Neural cell (in vitro differentiated cells): ENCODE measurements around the gene ARHGAP10. TPM values are rescaled to one million over a fixed set of nuclear protein-coding genes. Genes with fewer than 3 reads are reported as not detected.

ENCODE experiments used
- H2AFZ ChIP-seq: fragments of 200-600, 300-800 bp; sonication (generic), shearing (Covaris generic); 2 replicates; pipeline ENCODE4 v1.6.0; 2014; ENCODE audit warnings: low read depth, mild to moderate bottlenecking, antibody characterized with exemption, low read length, moderate library complexity
- H3F3A ChIP-seq: fragments of 200-600 bp; shearing (Covaris generic); 2 replicates; pipeline ENCODE4 v1.6.1; 2016; ENCODE audit warnings: mild to moderate bottlenecking, moderate library complexity, mixed read lengths, antibody characterized with exemption, low read length; ENCODE audit not compliant: insufficient read depth, poor library complexity, severe bottlenecking
- H3K27ac ChIP-seq: fragments of 200-600, 300-800 bp; sonication (generic), shearing (Covaris generic); 2 replicates; pipeline ENCODE4 v1.5.1; 2014; ENCODE audit warnings: mild to moderate bottlenecking, low read length, moderate library complexity
- H3K27me3 ChIP-seq: fragments of 300-800, 200-600 bp; sonication (generic), shearing (Covaris generic); 2 replicates; pipeline ENCODE4 v1.6.0; 2014; ENCODE audit warnings: mild to moderate bottlenecking, low read depth, low read length, moderate library complexity; ENCODE audit not compliant: insufficient read depth
- H3K36me3 ChIP-seq: fragments of 300-800, 200-600 bp; sonication (generic), shearing (Covaris generic); 2 replicates; pipeline ENCODE4 v1.5.1; 2014; ENCODE audit warnings: mild to moderate bottlenecking, antibody characterized with exemption, low read length, moderate library complexity; ENCODE audit not compliant: insufficient read depth
- H3K4me2 ChIP-seq: fragments of 300-800, 200-600 bp; sonication (generic), shearing (Covaris generic); 2 replicates; pipeline ENCODE4 v1.6.0; 2014; ENCODE audit warnings: mild to moderate bottlenecking, low read length
- H3K4me3 ChIP-seq: fragments of 300-800, 200-600 bp; sonication (generic), shearing (Covaris generic); 2 replicates; pipeline ENCODE4 v1.5.1; 2014; ENCODE audit warnings: mild to moderate bottlenecking, low read length, moderate library complexity
- H3K79me2 ChIP-seq: fragments of 200-600 bp; shearing (Covaris generic); replicated peaks from 2 replicates; pipeline ENCODE4 v1.6.0; 2014; ENCODE audit warnings: mild to moderate bottlenecking, low read length, moderate library complexity; ENCODE audit not compliant: insufficient read depth
- H3K9ac ChIP-seq: fragments of 300-800, 200-600 bp; sonication (generic), shearing (Covaris generic); 2 replicates; pipeline ENCODE4 v1.6.1; 2016; ENCODE audit warnings: mild to moderate bottlenecking, low read length, mixed read lengths
- H3K9me2 ChIP-seq: fragments of 200-600 bp; shearing (Covaris generic); 2 replicates; pipeline ENCODE4 v1.6.1; 2016; ENCODE audit warnings: mild to moderate bottlenecking, low read length, mixed read lengths; ENCODE audit not compliant: insufficient read depth
- H3K9me3 ChIP-seq: fragments of 200-600, 300-800 bp; sonication (generic), shearing (Covaris generic); 2 replicates; pipeline ENCODE4 v1.6.1; 2016; ENCODE audit warnings: mild to moderate bottlenecking, mixed run types, low read length, moderate library complexity, mixed read lengths
- H4K20me1 ChIP-seq: fragments of 200-600 bp; shearing (Covaris generic); 2 replicates; pipeline ENCODE4 v1.6.1; 2016; ENCODE audit warnings: mild to moderate bottlenecking, mixed run types; ENCODE audit not compliant: insufficient read depth
- CTCF ChIP-seq: fragments of 450-650 bp; IDR thresholded peaks from 2 replicates; pipeline ENCODE4 v1.5.1; 2014; ENCODE audit warnings: antibody characterized with exemption, mild to moderate bottlenecking, moderate library complexity; ENCODE audit not compliant: poor library complexity, severe bottlenecking
- EP300 ChIP-seq: fragments of 450-650 bp; conservative IDR thresholded peaks from 2 replicates; pipeline ENCODE4 v1.6.1; 2014; ENCODE audit warnings: antibody characterized with exemption, mild to moderate bottlenecking, moderate library complexity; ENCODE audit not compliant: poor library complexity, severe bottlenecking
- EZH2 ChIP-seq: fragments of 200-600, 300-800 bp; shearing (Covaris generic), sonication (generic); IDR thresholded peaks from 2 replicates; pipeline ENCODE4 v1.6.1; 2014; ENCODE audit warnings: antibody characterized with exemption, low read length, borderline replicate concordance, mild to moderate bottlenecking; ENCODE audit not compliant: insufficient read depth, poor library complexity, severe bottlenecking
- MXI1 ChIP-seq: fragments of 450-650 bp; conservative IDR thresholded peaks from 2 replicates; pipeline ENCODE4 v1.6.1; 2014; ENCODE audit warnings: antibody characterized with exemption, mild to moderate bottlenecking; ENCODE audit not compliant: poor library complexity, severe bottlenecking
- POLR2AphosphoS5 ChIP-seq: IDR thresholded peaks from 2 replicates; pipeline ENCODE4 v1.6.1; 2012
- RAD21 ChIP-seq: fragments of 450-650 bp; conservative IDR thresholded peaks from 2 replicates; pipeline ENCODE4 v1.6.1; 2014; ENCODE audit warnings: antibody characterized with exemption, mild to moderate bottlenecking, moderate library complexity
- REST ChIP-seq: IDR thresholded peaks from 2 replicates; pipeline ENCODE4 v1.6.1; 2012; ENCODE audit warnings: borderline replicate concordance
- SMC3 ChIP-seq: fragments of 450-650 bp; conservative IDR thresholded peaks from 2 replicates; pipeline ENCODE4 v1.6.1; 2014; ENCODE audit warnings: antibody characterized with exemption, mild to moderate bottlenecking, moderate library complexity; ENCODE audit not compliant: poor library complexity
- TAF1 ChIP-seq: IDR thresholded peaks from 2 replicates; pipeline ENCODE4 v1.6.1; 2012; ENCODE audit warnings: low read depth
- polyA plus RNA-seq: library from polyadenylated mRNA; depleted of rRNA; stranded (reverse); fragments of >200 nt; gene quantifications from 2 replicates; pipeline ENCODE4 v1.2.3, GENCODE V29; 2014

ARHGAP10 gene
- polyA plus RNA-seq, 1 donor from 2014 or later: 1.2 TPM

- TF ChIP-seq SMC3: no peak
- no peak for TF ChIP-seq RAD21
- no peak for TF ChIP-seq TAF1
- TF ChIP-seq CTCF: no peak
- no peak for TF ChIP-seq REST
- no peak for TF ChIP-seq POLR2AphosphoS5
- TF ChIP-seq MXI1: no peak
- TF ChIP-seq EZH2: no peak
- no peak for TF ChIP-seq EP300
- H3K9me2 ChIP-seq: no peaks in the 10 kb centered on the region
- H3K4me2 ChIP-seq: no peak overlapping the region
- H3F3A ChIP-seq: no peaks in the 10 kb centered on the region
- no peaks in the 10 kb centered on the region for H3K9me3 ChIP-seq
- no peaks in the 10 kb centered on the region for H4K20me1 ChIP-seq
- no peaks in the 10 kb centered on the region for H3K27me3 ChIP-seq
- no peak overlapping the region for H3K9ac ChIP-seq
- H3K4me3 ChIP-seq: no peak overlapping the region
- no peak overlapping the region for H2AFZ ChIP-seq
- H3K79me2 ChIP-seq: no peaks in the 10 kb centered on the region
- H3K36me3 ChIP-seq: no peaks in the 10 kb centered on the region
- no peak overlapping the region for H3K27ac ChIP-seq
Observed at GRCh38 chr4:147780137-147780777, 48.4 kb downstream of the ARHGAP10 start.

GRCh38 chr4:147782087-147782781 lies 50.3 kb downstream of the ARHGAP10 start:
- no peaks in the 10 kb centered on the region for H3K9me3 ChIP-seq
- no peaks in the 10 kb centered on the region for H4K20me1 ChIP-seq
- no peaks in the 10 kb centered on the region for H3K79me2 ChIP-seq
- H3F3A ChIP-seq: no peaks in the 10 kb centered on the region
- H3K27me3 ChIP-seq: no peaks in the 10 kb centered on the region
- no peak overlapping the region for H3K4me2 ChIP-seq
- H3K9me2 ChIP-seq: no peaks in the 10 kb centered on the region
- no peaks in the 10 kb centered on the region for H3K36me3 ChIP-seq
- no peak overlapping the region for H2AFZ ChIP-seq
- no peak overlapping the region for H3K9ac ChIP-seq
- TF ChIP-seq SMC3 (no peak), CTCF (no peak), REST (no peak), POLR2AphosphoS5 (no peak), TAF1 (no peak), EZH2 (no peak), EP300 (no peak), RAD21 (no peak), MXI1 (no peak)
- H3K27ac ChIP-seq: no peak overlapping the region
- no peak overlapping the region for H3K4me3 ChIP-seq
